Measurements from ENCODE around the gene CDK9. TPM values are rescaled to one million over a fixed set of nuclear protein-coding genes. Genes with fewer than 3 reads are reported as not detected.

CDK9 gene
- polyA plus RNA-seq, 3 donors = 24.9 to 139 (median 26.4) TPM

GRCh38 chr9:127785023-127785932 lies 556 bp upstream of the CDK9 start:
- Histone ChIP-seq H3K79me2 (ENCODE audit: insufficient read depth, low read length) (peaks cover 66% of the 10 kb centered on the region), H3K4me2 (replicated peaks; ENCODE audit: extremely low read depth, low read length, poor library complexity, severe bottlenecking) (peak overlapping the region; percentile 97), H4K20me1 (ENCODE audit: insufficient read depth, low read length) (peaks cover 43% of the 10 kb centered on the region), H3K36me3 (replicated peaks in 1 of 2; ENCODE audit: control insufficient read depth in 1 of 2, insufficient read depth in 2 of 2, low read length in 2 of 2) (peaks cover 32 to 33% of the 10 kb centered on the region in 2 donors), H3K27ac (ENCODE audit: low read depth in 1 of 2, low read length in 2 of 2) (peak overlapping the region; percentile 96 to 97), H3K27me3 (ENCODE audit: control insufficient read depth in 2 of 2, insufficient read depth in 2 of 2, low read length in 2 of 2) (no peaks in the 10 kb centered on the region), H3K9me3 (replicated peaks in 1 of 2; ENCODE audit: control insufficient read depth in 1 of 2, insufficient read depth in 1 of 2, low read length in 2 of 2) (no peaks in the 10 kb centered on the region), H3K4me1 (ENCODE audit: control insufficient read depth in 1 of 2, insufficient read depth in 2 of 2, low read length in 2 of 2) (peaks cover 58 to 64% of the 10 kb centered on the region in 2 donors), H3K9ac (ENCODE audit: insufficient read depth, low read length, poor library complexity, severe bottlenecking) (peak overlapping the region; percentile 94), H3K4me3 (replicated peaks in 1 of 3; ENCODE audit: low read depth in 2 of 3, low read length in 3 of 3) (peak overlapping the region; percentile 40 to 98 (median 96)), H2AFZ (ENCODE audit: insufficient read depth, low read depth, low read length, poor library complexity, severe bottlenecking) (peak overlapping the region; percentile 52)
- DNase-seq = peak; percentile 75 to 86 (median 83)
- WGBS (ENCODE audit: insufficient coverage) = under 1% methylated on average over 88 of the region's 123 CpGs
- TF ChIP-seq CTCF (IDR thresholded peaks at IDR 0.05) = peak; percentile 91
- Mint-ChIP-seq H3K4me1 (peaks cover 61% of the 10 kb centered on the region), H3K27ac (peak overlapping the region; percentile 93 to 99 (median 98)), H3K36me3 (peaks cover 30 to 46% of the 10 kb centered on the region in 2 donors), H3K9me3 (peaks cover 0 to 6% (median 0%) of the 10 kb centered on the region in 7 donors), H3K4me3 (peak overlapping the region; percentile 53 to 70), H3K27me3 (ENCODE audit: low read depth in 3 of 3) (peaks cover 0 to 9% (median 0%) of the 10 kb centered on the region in 3 donors)
- intact Hi-C loops (cut with micrococcal nuclease) = loop anchor here (1.0 to 5.0 kb wide), 6 partner anchors 9 to 268 kb away; partner anchors contain the start of genes ST6GALNAC4 (in 1 of the 2) and TOR2A (in 1 of the 2)

GRCh38 chr9:127786773-127787104 lies 905 bp downstream of the CDK9 start:
- peak overlapping the region; percentile 87 to 98 (median 96) for H3K4me3 ChIP-seq (replicated peaks in 1 of 3; ENCODE audit: low read depth in 2 of 3, low read length in 3 of 3)
- Mint-ChIP-seq H3K27me3 (ENCODE audit: low read depth in 3 of 3) (peaks cover 0 to 3% (median 0%) of the 10 kb centered on the region in 3 donors), H3K4me1 (peaks cover 47% of the 10 kb centered on the region), H3K4me3 (peak overlapping the region; percentile 93 to 96), H3K27ac (peak overlapping the region; percentile 78 to 94 (median 86)), H3K9me3 (no peaks in the 10 kb centered on the region), H3K36me3 (peaks cover 40 to 54% of the 10 kb centered on the region in 2 donors)
- peak overlapping the region; percentile 94 for H3K9ac ChIP-seq (ENCODE audit: insufficient read depth, low read length, poor library complexity, severe bottlenecking)
- no peaks in the 10 kb centered on the region for H3K27me3 ChIP-seq (ENCODE audit: control insufficient read depth in 2 of 2, insufficient read depth in 2 of 2, low read length in 2 of 2)
- peaks cover 45 to 48% of the 10 kb centered on the region in 2 donors for H3K36me3 ChIP-seq (replicated peaks in 1 of 2; ENCODE audit: control insufficient read depth in 1 of 2, insufficient read depth in 2 of 2, low read length in 2 of 2)
- 0% methylated on average over 8 of the region's 12 CpGs for WGBS (ENCODE audit: insufficient coverage)
- no peak for DNase-seq
- H3K79me2 ChIP-seq (ENCODE audit: insufficient read depth, low read length) = peaks cover 65% of the 10 kb centered on the region
- peak; percentile 73 for TF ChIP-seq CTCF (IDR thresholded peaks at IDR 0.05)
- no peaks in the 10 kb centered on the region for H3K9me3 ChIP-seq (replicated peaks in 1 of 2; ENCODE audit: control insufficient read depth in 1 of 2, insufficient read depth in 1 of 2, low read length in 2 of 2)
- peaks cover 58% of the 10 kb centered on the region for H4K20me1 ChIP-seq (ENCODE audit: insufficient read depth, low read length)
- intact Hi-C loops (cut with micrococcal nuclease) = loop anchor here (1.0 to 5.0 kb wide), 4 partner anchors 81 to 269 kb away; partner anchors contain the start of gene ST6GALNAC4 (in 1 of the 2)
- H3K4me1 ChIP-seq (ENCODE audit: control insufficient read depth in 1 of 2, insufficient read depth in 2 of 2, low read length in 2 of 2) = peaks cover 44 to 49% of the 10 kb centered on the region in 2 donors
- H2AFZ ChIP-seq (ENCODE audit: insufficient read depth, low read depth, low read length, poor library complexity, severe bottlenecking) = no peak overlapping the region
- peak overlapping the region; percentile 97 for H3K4me2 ChIP-seq (replicated peaks; ENCODE audit: extremely low read depth, low read length, poor library complexity, severe bottlenecking)
- H3K27ac ChIP-seq (ENCODE audit: low read depth in 1 of 2, low read length in 2 of 2) = peak overlapping the region; percentile 72 to 87
